SJSA1 (cell line): ENCODE measurements around the gene PGLYRP2. TPM values are rescaled to one million over a fixed set of nuclear protein-coding genes. Genes with fewer than 3 reads are reported as not detected.
A peak's percentile ranks its signal among the peaks of the same experiment; 100 is the strongest.

Experiments used
- DNase-seq, 2 experiments: peaks; one replicate each; pipeline ENCODE4 v3.0.0-alpha.2; 2015 to 2020; ENCODE audit warnings: low spot score in 2 of 2, low read depth in 1 of 2
- H3K27ac ChIP-seq: fragments of 250-450 bp; sonication (Bioruptor Pico); 2 replicates; pipeline ENCODE4 v1.5.1; 2020; ENCODE audit warnings: mild to moderate bottlenecking, moderate library complexity
- H3K27me3 ChIP-seq: fragments of 250-450 bp; sonication (Bioruptor Pico); replicated peaks from 2 replicates; pipeline ENCODE4 v1.5.1; 2020; ENCODE audit warnings: mild to moderate bottlenecking, moderate library complexity
- H3K36me3 ChIP-seq: fragments of 250-450 bp; sonication (Bioruptor Pico); 2 replicates; pipeline ENCODE4 v1.5.1; 2020; ENCODE audit warnings: mild to moderate bottlenecking
- H3K4me1 ChIP-seq: fragments of 250-450 bp; sonication (Bioruptor Pico); replicated peaks from 2 replicates; pipeline ENCODE4 v1.6.1; 2021; ENCODE audit warnings: mild to moderate bottlenecking
- H3K4me3 ChIP-seq: fragments of 250-450 bp; sonication (Bioruptor Pico); 2 replicates; pipeline ENCODE4 v1.5.1; 2020; ENCODE audit warnings: mild to moderate bottlenecking
- H3K9me3 ChIP-seq: fragments of 250-450 bp; sonication (Bioruptor Pico); replicated peaks from 2 replicates; pipeline ENCODE4 v1.5.1; 2020; ENCODE audit warnings: mild to moderate bottlenecking
- total RNA-seq: library from RNA; depleted of rRNA; stranded (reverse); fragments of >200 nt; shearing (Covaris generic); gene quantifications from 2 replicates; pipeline ENCODE4 v1.2.3, GENCODE V29; 2014; rRNA removed

The PGLYRP2 gene
- total RNA-seq, 1 experiment from 2014 or later = not detected

DNA sequence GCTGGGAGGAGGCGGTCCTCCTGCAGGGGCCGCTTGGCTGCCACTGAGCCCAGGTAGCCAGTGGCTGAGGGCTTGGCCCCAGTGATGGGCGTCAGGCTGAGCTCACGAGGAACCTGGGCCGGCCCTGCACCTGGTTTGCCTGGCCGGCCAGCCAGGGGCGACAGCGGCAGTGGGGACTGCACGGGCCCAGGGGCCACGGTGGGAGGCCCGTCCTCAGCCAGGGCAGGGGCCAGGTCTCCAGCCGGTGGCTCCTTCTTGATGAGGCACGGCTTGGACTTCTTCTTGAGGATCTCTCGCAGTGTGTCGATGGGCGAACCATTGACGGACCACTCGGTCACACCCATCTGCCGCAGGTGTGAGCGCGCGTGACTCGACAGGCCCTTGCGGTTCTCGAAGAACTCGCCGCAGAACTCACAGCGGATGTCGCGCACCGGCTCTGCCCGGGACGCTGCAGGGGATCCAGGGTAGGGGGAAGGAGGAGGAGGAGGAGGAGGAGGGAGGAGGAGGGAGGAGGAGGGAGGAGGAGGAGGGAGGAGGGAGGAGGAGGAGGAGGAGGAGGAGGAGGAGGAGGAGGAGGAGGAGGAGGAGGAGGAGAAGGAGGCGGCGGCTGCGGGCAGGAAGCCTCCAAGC, 53.9 kb downstream of the PGLYRP2 start:
- Histone ChIP-seq H3K9me3 (no peaks in the 10 kb centered on the region; the same call in 1 of the 2 replicates), H3K4me3 (no peak overlapping the region), H3K4me1 (peaks cover 1% of the 10 kb centered on the region; the same call in 1 of the 2 replicates), H3K27ac (no peak overlapping the region), H3K36me3 (peaks cover 83% of the 10 kb centered on the region), H3K27me3 (no peaks in the 10 kb centered on the region)
- DNase-seq = no peak

DNA sequence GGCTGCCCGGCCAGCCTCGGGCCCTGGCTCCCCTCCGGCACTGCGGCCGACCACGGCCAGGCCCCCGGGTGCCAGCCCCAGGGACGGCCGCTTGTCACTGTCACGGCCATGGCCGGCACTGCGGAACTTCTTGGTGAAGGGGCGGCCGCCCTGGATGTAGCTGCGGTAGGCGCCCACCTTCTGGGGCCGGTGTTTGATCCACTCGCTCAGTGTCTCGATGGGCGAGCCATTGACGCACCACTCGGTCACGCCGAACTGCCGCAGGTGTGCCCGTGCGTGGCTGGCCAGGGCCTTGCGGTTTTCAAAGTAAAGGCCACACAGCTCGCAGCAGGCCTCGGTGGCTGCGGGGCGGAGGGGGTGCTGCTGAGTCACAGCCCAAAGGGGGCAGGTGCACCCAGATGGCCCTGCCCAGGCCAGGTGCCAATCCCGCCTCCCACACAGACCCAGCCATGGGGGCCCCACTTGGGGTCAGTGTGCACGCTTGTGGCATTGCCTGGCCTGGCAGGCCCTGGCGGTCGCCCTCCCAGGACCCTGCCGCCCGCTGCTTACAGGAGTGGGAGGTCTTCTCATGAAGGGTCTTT, 54.5 kb downstream of the PGLYRP2 start:
- Histone ChIP-seq H3K4me1 (no peaks in the 10 kb centered on the region), H3K9me3 (no peaks in the 10 kb centered on the region; the same call in 1 of the 2 replicates), H3K27ac (no peak overlapping the region), H3K27me3 (no peaks in the 10 kb centered on the region), H3K4me3 (no peak overlapping the region), H3K36me3 (peaks cover 79% of the 10 kb centered on the region)
- DNase-seq = no peak

GRCh38 chr19:15424121-15424520, 55.2 kb downstream of the PGLYRP2 start:
- Histone ChIP-seq H3K9me3 (no peaks in the 10 kb centered on the region; the same call in 1 of the 2 replicates), H3K36me3 (peaks cover 72% of the 10 kb centered on the region), H3K27ac (no peak overlapping the region), H3K27me3 (no peaks in the 10 kb centered on the region), H3K4me3 (no peak overlapping the region), H3K4me1 (peaks cover 4% of the 10 kb centered on the region)
- no peak for DNase-seq

- H3K36me3 ChIP-seq = peaks cover 68% of the 10 kb centered on the region
- H3K4me1 ChIP-seq = peaks cover 4% of the 10 kb centered on the region
Measured at GRCh38 chr19:15423130-15423529, 56.2 kb downstream of the PGLYRP2 start.

GRCh38 chr19:15422296-15423075, 56.8 kb downstream of the PGLYRP2 start:
- Histone ChIP-seq H3K27ac (no peak overlapping the region), H3K4me3 (no peak overlapping the region), H3K4me1 (peaks cover 5% of the 10 kb centered on the region), H3K36me3 (peaks cover 66% of the 10 kb centered on the region), H3K27me3 (no peaks in the 10 kb centered on the region), H3K9me3 (no peaks in the 10 kb centered on the region; the same call in 1 of the 2 replicates)
- DNase-seq = no peak

More at GRCh38 chr19:15423130-15423529, 56.2 kb downstream of the PGLYRP2 start:
- no peaks in the 10 kb centered on the region for H3K27me3 ChIP-seq
- no peak for DNase-seq
- H3K27ac ChIP-seq = no peak overlapping the region
- no peaks in the 10 kb centered on the region; the same call in 1 of the 2 replicates for H3K9me3 ChIP-seq
- no peak overlapping the region for H3K4me3 ChIP-seq

DNA sequence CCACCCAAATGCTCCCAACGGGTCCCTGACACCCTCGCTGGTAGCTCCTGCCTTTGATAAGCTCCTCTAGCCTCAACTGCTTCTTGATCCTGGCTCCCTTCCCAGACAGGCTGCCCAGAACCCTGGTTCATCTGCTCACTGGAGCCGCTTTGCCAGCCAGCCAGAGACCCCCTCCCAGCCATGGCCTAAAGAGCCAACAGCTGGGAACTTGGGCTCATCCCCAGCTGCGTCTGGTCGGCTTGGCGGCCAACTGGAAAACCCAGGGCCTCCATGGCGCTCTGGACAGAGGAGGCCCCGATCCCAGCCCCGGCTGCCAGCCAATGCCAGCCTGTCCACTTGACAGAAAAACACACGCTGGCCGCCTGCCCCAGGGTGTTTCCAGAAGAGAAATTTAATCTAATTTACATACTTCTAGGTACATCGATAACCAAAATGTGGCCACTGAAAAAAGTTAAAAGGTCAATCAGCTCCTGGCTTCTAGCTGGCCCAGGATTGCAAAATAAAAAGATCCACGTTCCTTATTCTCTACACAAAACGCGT, 57.5 kb downstream of the PGLYRP2 start:
- peaks cover 12% of the 10 kb centered on the region for H3K4me1 ChIP-seq
- no peaks in the 10 kb centered on the region; the same call in 1 of the 2 replicates for H3K9me3 ChIP-seq
- no peak overlapping the region for H3K27ac ChIP-seq
- H3K4me3 ChIP-seq = no peak overlapping the region
- H3K36me3 ChIP-seq = peaks cover 66% of the 10 kb centered on the region
- DNase-seq = no peak
- no peaks in the 10 kb centered on the region for H3K27me3 ChIP-seq

DNA sequence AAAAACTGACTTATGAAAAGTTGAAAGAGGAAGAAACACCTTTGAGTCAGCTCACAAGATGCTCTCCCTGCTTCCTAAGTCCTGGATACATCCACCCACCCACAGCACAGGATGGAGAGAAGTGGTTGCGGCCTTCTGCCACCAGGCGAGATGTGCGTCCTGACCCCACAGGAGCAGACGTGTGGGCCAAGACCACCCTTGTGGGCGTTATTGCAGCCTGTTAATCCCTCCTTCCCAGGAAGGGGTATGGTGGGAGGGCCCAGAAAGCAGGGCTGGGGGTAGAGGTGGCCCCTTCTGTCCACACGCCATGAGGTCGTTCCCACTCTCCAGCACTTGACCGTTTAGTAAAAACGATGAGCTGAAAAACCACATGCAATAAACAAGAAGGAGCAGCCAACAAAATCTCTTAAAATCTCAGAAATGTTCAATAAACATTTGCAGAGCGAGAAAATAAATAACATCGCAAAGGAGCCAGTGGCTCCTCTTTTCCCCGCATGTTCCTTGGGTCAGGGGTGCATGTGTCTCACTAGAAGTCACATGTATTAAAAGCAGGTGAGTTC, 58.1 kb downstream of the PGLYRP2 start:
- no peaks in the 10 kb centered on the region for H3K27me3 ChIP-seq
- H3K27ac ChIP-seq = no peak overlapping the region
- H3K9me3 ChIP-seq = no peaks in the 10 kb centered on the region; the same call in 1 of the 2 replicates
- no peak for DNase-seq
- H3K36me3 ChIP-seq = peaks cover 66% of the 10 kb centered on the region
- H3K4me3 ChIP-seq = no peak overlapping the region
- peaks cover 15% of the 10 kb centered on the region for H3K4me1 ChIP-seq

DNA sequence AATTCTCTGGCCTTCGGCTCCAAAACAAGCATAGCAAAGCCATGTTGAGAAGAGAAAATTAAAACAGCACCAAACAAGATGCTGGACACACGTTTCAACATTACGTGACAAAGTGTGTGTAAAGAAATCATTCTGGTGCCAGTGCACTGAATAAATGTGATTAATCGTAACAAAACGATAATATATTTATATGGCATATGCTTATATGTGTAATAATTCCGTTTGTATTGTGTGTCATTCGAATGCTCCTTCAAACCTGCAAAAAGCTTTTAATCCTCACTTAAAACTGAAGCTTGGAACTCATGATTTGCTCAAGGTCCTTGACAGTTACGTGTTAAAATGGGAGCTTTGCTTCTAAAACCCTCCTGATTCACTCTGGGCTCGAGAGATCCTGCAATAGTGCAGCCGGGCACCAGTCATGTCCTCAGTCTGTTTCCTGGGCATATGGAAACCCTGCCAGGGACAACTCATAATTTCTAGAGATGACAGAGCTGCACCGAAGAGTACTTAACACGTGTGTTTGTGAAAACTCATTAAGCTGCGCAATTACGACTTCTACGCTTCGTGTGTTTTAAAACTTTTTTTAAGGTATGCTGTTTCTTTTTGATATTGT, 59.8 kb downstream of the PGLYRP2 start:
- Histone ChIP-seq H3K27me3 (no peaks in the 10 kb centered on the region), H3K36me3 (peaks cover 66% of the 10 kb centered on the region), H3K9me3 (no peaks in the 10 kb centered on the region; the same call in 1 of the 2 replicates), H3K4me3 (peak overlapping the region; percentile 81), H3K4me1 (peaks cover 15% of the 10 kb centered on the region), H3K27ac (no peak overlapping the region)
- DNase-seq = no peak

Other genes starting within 250 kb of the PGLYRP2 start
- 0.08 TPM in 1 of 2 replicates, not detected in the other for gene EPHX3, start 247.1 kb downstream of the PGLYRP2 start, total RNA-seq
- gene BRD4, start 147.0 kb downstream of the PGLYRP2 start, total RNA-seq = 14.5 and 15.8 TPM in 2 replicates
- 10.9 and 27.5 TPM in 2 replicates for gene AKAP8, start 99.7 kb downstream of the PGLYRP2 start, total RNA-seq
- gene AKAP8L, start 60.5 kb downstream of the PGLYRP2 start, total RNA-seq = 76.3 and 82.0 TPM in 2 replicates
- gene WIZ, start 29.5 kb downstream of the PGLYRP2 start, total RNA-seq = 11.6 and 13.5 TPM in 2 replicates
- gene RASAL3, start 15.0 kb downstream of the PGLYRP2 start, total RNA-seq = not detected in 2 replicates
- not detected in 2 replicates for gene CYP4F22, start 29.0 kb upstream of the PGLYRP2 start, total RNA-seq
- gene CYP4F8, start 135.7 kb upstream of the PGLYRP2 start, total RNA-seq = not detected in 2 replicates
- not detected in 2 replicates for gene CYP4F3, start 161.4 kb upstream of the PGLYRP2 start, total RNA-seq
- not detected in 2 replicates for gene CYP4F12, start 193.6 kb upstream of the PGLYRP2 start, total RNA-seq
- gene OR10H2, start 248.5 kb upstream of the PGLYRP2 start, total RNA-seq = not detected in 2 replicates